IPS DF 4.7 (cell line): ENCODE data around the gene MYO1C.

Experiments
- DNase-seq: peaks from one replicate; pipeline ENCODE4 v3.0.0-alpha.2; 2013; ENCODE audit warnings: low spot score; ENCODE audit errors: extremely low read depth

Gene MYO1C

DNA sequence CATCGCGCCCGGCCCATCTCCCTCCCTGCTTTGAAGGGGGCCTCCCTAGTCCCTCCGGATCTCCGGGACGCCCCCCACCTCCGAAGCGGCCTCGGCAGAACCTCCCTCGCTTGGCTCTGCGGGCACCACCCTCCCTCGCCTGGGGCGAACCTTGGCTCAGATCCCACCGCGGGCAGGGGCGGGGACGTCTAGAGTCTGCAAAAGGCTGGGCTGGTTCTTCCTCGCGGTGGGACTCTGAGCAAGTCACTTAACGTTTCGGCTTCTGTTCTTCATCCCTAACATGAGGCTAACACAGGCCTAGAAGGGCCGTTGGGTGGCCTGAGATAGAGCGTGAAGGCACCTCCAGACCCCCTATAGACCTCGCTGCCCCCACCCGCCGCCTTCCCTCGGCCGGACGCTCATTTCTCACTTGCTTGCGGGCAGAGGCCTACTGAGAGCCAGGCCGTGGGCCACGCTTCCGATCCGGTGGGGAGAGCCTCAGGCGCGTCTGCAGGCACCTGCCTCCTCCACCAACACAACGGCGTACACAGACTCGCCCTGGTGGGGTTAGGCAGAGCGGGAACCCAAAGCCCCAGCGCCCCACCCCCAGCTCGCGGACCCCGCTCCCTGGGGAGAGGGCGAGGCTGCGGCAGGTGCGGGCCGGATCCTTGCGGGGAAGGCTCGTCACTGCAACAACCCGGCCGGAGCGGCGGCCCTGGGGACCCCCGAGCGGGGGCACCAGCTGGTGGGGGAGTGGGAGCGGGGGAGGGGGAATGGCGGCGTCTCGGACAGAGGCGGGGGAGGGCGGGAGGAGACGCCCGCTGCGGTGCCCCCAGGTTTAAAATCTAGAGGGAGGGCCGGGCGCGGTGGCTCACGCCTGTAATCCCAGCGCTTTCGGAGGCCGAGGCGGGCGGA is 5.4 kb downstream of the MYO1C start:
- no peak for DNase-seq

DNA sequence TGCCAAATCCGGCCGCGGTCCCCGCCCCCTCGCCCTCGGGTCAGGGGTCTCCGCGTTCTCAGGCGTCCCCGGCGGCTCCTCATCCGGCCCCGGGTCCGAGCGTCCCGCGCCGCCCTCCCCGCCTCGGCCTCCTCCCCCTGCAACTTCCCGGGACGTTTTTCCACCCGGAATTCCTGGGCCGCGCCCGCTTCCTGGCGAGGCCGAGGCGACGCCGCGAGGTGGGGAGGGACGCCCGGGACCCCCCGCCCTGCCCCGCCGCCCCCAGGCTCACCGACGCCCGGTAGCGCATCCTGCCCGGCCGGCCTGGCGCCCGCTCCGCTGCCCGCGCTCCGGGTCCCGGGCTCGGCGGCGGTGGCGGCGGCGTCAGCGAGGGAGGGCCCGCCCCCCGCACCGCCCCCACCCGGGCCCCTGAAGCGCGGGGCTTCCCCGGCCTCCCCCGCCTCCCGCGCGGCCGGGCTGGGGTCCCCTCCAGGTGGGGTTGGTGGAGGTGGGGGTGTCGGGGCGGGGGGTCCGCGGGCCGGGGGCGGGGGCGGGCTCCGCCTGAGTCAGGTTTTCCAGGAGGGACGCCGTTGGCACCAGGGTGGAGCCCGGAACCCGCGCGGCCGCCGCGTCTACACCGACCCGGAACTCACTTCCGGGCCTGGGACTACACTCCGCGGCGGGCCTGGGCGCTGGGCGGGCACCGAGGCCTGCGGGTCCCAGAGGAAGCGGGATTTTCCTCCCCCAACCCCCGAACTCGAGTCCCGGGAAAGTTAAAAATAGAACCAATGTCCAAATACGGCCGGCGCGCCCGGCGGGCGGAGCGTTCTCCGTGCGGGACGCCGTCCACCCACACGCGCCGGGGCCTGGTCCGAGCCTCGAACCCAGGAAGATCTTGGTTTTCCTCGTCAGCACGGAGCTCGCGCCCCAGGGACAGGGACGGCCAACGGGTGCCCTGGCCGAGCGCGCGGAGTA is 6.8 kb downstream of the MYO1C start:
- DNase-seq: no peak

DNA sequence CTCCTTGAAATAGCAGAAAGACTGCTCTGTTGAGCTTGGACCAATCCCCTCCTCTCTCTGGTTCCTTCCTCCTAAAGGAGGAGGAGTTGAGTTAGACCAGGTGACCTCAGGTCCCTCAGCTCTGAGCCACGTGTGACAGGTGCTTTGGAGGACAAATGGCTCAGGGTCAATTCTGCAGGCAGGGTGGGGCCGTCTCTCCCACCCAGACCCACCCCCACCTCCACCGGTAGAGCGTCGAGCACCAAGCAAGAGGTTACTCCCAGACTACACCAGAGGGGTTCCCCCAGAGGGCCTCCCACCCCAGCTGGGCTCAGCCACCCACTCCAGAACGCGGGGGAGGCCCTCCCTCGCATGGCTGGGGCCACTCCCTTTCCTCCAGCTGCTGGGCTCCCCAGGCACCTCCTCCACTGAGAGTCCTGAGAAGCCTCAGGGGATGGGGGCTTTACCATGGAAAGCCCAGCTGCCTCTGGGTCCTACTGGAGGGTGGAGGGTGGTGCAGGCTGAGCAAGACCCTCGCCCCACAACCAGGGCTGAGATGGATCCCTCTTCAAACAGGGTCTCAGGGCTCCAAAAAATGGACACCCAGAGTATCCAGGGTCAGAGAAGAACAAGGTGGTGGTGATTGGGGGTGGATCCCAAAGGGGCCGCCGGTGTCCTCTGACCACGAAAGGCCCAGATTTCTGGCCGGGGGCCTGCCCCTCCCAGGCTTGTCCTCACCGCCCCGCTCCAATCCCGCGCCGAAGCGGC is 7.6 kb downstream of the MYO1C start:
- DNase-seq: no peak

DNA sequence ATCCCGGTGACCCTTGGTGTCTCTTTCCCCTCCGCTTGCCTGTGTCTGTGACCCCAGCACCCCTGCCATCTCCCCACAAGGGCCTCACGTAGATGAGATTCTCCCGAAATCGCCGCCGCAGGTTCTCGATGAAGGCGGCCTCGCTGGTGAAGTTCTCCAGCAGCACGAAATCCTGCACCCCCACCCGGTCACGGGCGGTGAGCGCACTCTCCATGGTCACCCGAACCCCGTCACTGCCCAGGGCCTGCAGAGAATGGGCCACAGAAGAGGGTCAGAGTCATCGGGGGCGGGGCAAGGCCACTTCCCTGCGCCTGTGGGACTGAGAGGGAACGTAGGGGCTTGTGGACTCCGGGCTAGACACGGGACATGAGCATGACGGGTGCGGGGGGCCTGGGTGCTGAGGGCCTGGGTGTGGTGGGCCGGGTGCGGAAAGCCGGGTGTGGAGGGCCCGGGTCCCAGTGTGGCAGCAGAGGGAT is 8.4 kb downstream of the MYO1C start:
- DNase-seq: no peak

DNA sequence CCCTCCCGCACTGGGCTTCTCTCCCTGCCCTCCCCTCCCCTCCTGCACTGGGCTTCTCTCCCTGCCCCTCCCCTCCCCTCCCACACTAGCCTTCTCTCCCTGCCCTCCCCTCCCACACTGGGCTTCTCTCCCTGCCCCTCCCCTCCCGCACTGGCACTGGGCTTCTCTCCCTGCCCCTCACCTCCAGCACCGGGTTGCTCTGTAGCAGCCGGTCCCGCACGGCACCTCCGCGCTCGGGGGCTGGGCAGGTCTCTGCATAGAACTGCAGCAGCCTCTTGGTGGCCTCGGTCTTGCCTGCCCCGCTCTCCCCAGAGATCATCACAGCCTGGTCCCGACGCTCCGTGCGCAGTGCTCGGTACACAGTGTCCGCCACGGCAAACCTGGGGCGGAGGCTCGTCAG is 9.8 kb downstream of the MYO1C start:
- DNase-seq: no peak

DNA sequence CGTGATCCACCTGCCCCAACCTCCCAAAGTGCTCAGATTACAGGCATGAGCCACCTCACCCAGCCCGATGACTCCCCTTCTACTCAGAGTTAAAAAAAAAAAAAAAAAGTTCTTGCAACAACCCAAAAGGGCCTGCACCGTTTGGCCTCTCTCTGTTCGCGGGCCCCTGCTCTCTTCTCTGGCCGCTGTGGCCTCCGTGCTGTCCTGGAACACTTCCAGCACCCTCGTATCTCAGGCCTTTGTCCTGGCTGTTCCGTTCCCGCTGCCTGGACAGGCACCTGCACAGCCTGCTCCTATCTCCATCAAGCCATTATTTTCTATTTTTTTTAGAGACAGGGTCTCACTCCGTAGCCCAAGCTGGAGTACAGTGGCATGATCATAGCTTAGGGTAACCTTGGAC is 10.8 kb downstream of the MYO1C start:
- no peak for DNase-seq

DNA sequence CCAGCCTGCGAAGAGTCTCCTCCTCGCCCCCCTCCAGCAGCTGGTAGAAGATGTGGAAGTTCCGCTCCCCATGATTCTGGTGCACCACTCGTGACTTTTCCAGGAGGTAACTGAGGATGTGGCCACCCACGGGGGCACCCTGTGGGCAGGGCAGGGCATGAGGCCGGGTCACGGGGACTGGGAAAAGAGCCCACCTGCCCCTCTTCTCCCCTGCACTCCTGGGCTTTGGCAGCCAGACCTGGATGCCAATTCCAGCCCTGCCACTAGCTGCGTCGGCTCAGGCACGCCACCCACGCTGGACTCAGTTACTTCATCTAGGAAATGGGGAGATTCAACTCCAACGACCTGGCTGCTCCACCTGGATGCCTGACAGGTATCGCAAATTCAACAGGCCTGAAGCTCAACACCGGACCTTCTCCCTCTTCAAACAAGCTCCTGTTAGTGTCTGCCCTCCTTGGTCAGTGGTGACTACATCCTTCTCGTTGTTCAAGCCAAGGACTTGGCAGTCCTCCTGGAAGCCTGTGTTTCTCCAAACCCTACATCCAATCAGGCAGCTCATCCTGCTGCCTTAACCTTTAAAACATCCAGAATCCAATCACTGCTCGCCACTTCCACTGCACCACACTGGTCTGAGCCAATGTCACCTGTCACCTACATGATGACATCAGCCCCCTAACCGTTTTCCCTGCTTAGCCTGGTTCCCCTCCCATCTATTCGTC is 11.6 kb downstream of the MYO1C start:
- no peak for DNase-seq

DNA sequence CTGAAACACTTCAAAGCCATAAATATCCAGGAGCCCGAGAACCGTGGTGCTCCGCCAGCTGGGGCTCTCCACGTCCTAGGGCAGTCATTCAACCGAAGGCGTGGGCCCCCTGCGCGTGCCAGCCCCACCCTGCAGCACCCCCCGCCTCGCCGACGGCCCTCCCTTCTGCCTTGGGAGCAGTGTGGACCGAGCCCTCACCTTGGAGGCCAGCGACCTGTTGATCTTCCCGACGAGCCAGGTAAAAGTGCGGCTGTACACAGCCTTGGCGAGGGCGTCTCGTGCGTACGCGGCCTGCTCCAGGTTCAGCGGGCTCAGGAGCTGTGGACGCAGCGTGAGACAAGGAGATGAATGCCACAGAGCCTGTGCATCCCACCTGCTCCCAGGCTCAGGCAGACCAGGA is 14.1 kb downstream of the MYO1C start:
- no peak for DNase-seq

DNA sequence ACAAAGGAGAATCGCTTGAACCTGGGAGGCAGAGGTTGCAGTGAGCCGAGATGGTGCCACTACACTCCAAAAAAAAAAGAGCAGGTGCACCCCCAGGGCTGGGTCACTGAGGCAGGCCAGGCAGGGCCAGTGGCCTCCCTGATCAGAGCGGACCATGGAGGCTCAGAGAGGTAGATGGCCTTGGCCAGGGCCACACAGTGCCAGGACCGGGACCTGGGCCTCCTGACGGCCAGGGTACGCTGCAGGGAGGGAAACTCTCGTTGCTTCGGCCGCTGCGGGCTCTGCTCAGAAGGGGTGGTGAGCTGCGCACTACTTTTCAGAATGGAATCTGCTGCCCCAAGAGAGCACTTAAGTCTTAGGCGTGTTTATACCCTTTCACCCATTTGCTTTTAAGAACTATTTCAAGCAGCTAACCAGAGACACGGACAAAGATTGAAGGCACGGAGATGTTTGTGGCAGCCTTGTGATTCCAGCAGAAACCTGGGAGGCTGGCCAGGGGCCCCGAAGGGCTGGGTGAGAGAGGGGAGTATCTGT is 17.1 kb downstream of the MYO1C start:
- no peak for DNase-seq

DNA sequence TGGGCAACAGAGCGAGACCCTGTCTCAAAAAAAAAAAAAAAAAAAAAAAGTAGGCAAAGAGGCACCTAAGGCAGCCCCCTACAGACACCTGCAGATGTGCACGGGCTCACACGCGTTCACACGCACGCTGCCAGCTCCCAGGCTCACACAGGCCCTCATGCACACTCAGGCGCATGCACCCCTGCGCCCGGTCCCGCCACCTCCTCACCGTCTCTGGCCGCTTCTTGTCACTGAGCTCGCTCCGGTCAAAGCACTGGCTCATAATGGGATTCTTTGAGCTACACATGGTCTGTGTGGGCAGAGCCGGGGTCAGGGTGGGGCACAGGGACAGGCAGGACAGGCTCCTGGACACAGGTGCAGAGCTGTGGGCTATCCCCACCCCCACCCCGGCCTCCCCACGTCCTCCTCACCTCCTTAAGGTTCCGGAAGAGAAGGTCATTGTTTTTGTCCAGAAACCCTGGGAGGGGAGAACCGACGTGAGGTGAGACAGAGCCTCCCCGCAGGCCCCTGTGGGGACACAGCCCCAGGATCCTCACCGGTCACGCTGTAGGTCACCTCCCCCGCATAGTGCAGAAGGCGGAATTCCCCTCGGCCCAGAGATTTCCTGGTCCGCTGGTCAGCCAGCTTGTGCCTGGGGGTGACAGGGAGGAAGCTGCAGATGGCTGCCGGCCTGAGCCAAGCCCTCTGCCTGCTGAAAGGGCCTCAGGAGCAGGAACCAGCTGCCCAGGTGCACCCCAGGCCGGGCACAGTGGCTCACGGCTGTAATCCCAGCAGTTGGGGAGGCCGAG is 17.9 kb downstream of the MYO1C start:
- DNase-seq: no peak

DNA sequence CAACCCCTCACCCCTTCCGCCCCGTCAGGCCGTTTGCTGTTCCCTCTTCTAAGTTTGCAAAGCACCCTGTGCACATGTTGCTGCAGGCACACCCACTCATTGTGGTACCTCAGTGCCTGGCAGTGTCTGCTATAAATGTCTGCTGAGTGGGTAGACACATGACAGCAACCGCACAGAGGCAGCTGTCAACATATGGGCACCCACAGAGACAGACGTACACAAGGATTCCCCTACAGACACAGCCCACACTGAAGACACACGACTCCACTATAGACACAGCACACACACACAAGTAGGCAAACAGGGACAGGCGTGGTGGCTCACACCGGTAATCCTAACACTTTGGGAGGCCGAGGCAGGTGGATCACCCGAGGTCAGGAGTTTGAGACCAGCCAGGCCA is 18.6 kb downstream of the MYO1C start:
- no peak for DNase-seq

DNA sequence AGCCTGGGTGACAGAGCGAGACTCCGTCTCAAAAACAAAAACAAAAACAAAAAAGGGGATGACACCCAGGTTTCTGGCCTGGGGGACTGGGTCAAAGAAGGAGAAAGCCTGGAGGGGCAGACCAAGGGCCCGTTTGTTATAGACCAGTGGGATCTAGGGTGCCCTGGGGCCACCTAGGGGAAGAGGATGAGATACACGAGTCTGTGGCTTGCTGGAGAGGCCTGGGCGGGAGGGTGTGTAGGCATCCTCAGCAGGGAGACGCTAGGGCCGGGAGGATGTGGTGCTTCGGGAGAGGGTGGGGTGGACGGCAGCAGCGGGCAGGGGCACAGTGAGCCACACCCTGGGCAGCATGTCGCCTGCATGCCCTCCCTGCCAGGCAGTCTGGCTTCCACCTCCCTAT is 19.3 kb downstream of the MYO1C start:
- DNase-seq: no peak

DNA sequence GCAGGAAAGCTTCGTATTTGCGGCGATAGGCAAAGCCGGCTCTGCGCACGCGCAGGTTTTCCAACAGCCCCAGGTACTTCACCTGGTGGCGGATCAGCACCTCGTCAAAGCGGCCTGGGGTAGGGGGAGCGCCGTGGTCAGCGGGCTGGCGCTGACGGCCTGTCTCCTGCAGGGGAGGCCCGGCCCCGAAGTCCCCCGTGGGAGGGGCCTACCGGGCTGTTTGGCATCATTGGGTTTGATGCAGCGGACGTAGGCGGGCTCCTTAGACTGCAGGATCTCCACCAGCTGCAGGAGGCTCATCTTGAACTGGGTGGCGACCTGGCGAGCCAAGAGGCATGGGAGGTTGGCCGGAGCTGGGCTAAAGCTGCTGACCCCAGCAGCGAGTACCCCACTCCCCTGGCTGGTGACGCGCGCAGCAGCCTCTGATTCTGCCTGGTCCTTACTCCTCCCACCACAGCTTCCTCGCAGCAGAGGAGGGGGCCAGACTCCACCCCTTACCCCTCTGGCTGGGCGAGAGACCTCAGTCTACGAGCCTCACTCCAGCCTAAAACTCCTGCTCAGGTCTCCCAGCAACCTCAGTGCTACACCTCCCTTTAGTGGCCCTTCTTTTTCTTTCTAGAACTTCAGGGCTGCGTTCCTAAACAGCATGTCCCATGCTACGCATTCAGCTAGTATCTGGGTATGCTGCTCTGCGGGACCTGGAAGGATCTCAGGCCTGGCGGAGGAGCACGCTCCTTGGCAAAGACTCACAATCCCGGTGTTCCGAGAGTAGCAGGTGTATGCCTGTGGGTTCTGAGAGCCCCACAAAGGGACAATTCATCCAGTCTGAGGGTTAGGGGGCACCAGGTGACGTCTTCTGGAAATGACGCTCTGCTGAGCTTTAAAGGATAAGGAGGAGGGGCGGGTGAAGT is 20.3 kb downstream of the MYO1C start:
- no peak for DNase-seq

DNA sequence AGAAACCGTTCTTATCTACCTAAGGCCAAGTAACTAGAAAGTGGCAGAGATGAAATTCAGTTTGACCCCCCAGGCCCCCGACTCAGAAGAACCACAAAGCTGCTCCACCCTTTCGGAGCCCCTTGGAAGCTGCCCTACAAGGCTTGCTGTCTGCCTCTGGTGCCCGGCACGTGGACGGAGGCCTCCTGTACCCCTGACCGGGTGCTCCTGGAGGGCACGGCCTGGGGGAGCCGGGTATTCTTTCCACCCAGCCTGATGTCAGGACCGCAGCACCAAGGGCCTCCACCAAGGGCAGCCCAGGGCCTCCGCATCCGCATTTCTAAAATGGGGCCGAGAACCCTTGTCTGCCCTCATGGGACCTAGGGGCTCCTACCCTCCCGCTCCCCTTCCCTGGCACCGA is 21.0 kb downstream of the MYO1C start:
- no peak for DNase-seq

DNA sequence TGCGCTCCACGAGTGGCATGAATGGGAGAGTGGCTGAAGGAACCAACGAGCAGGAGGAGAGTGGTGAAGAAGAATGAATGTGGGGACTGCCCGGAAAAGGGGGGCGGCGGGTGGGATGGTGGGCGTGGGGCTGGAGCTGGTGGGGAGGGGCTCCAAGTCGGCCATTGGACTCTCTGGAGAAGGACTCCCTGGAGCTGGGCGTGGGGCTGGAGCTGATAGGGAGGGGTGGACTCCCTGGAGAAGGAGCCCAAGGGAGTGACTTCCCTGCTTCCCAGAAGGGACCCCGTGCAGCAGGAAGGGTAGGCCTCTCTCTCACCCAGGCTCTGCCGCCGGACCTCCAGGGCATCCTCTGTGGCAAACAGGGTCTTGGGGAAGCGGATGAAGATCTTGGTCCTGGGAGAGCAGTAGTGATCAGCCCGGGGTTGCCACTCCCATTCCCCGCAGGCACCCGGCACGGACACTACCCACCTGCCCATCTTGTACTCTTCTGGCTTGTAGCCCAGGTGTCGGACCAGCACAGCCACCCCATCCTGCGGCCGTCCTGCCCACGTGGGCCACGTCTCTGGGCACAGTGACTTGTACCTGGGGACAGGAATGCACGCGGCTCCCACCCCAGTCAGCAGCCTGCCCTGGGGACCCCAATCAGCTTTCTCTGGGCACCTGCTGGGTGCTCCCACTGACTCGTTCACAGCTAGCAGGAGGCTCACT is 21.6 kb downstream of the MYO1C start:
- no peak for DNase-seq

DNA sequence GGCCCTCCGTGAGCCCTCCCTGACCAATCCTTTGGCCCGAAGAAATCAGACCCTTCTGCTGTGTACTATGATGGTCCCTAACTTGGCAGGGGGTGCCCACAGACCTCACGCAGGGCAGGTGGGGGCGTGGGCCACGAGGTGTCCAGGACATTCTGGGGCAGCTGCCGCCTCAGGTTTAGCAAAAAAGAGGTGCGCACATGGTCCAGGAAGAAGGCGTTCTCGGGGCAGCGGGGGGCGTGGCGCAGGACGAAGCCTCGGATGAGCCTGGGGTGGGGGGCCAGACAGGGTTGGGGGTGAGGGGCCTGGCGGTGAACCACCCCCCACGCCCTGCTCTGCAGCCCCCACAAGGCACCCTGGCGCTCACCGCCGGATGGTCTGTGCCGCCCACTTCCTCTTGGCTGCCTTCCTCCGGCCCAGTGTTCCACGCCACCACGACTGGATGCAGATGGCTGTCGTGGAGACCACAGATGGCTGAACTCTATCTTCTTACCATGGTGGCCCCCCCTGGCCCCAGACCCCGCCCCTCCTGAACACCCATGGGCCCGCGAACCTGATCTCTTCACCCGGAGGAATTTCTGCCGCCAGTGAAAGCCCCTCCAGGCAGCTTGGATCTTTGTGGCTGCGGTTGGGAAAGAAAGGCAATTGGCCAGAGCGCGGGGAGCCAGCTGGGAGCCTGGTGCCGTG is 22.3 kb downstream of the MYO1C start:
- no peak for DNase-seq

DNA sequence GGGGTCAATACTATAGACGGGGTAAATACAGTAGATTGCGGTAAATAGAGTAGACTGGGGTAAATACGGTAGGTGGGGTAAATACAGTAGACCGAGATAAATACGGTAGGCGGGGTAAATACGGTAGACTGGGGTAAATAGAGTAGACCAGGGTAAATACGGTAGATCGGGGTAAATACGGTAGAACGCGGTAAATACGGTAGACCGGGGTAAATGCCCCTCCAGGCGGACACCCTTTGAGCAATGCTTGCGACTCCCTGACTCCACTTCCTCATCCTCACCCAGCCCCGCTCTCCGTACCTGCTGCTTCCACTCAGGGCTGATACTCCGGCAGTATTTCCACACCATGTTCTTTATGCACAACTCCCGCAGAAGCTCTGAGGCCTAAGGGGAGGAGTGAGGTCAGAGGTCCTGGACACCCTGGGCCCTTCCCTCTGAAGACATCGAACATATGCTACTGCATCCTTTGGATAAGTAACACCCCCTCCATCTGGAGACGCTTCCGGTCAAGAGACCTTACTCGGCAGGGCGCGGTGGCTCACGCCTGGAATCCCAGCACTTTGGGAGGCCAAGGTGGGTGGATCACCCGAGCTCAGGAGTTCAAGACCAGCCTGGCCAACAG is 23.1 kb downstream of the MYO1C start:
- DNase-seq: no peak
